ENCODE data around the gene TLL1. TPM values are rescaled to one million over a fixed set of nuclear protein-coding genes. Genes with fewer than 3 reads are reported as not detected.
A peak's percentile ranks its signal among the peaks of the same experiment; 100 is the strongest.

TLL1 gene
- total RNA-seq, 1 donor from 2014 or later, result 39.7 TPM

DNA sequence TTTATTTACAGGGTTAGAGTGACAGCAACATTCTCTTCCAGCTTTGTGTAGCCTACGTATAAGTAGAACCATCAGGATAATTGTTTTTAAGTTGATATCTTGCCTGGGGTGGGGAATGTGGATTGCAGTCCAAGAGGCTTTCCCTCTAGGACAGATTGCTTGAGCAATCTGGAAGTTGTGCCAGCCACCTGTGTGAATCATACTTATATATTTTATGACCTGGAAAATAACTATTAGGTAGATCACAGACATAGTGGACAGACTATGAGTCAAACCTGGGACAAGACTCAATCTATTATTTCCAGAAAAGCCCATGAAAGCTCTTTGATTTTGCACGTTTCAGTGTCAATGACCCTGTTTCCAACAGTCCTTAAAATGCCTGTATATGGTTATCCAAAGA, 98.9 kb downstream of the TLL1 start:
- Mint-ChIP-seq H3K4me3 (ENCODE audit: unreplicated experiment) (no peak overlapping the region), H3K9me3 (ENCODE audit: unreplicated experiment) (peaks cover 3% of the 10 kb centered on the region), H3K27ac (ENCODE audit: unreplicated experiment) (no peak overlapping the region), H3K27me3 (ENCODE audit: unreplicated experiment) (no peaks in the 10 kb centered on the region), H3K4me1 (ENCODE audit: unreplicated experiment) (peaks cover 14% of the 10 kb centered on the region), H3K36me3 (ENCODE audit: unreplicated experiment) (peaks cover 5% of the 10 kb centered on the region)
- DNase-seq (ENCODE audit: extremely low spot score, unreplicated experiment), result no peak
- TF ChIP-seq, protein P1, sequence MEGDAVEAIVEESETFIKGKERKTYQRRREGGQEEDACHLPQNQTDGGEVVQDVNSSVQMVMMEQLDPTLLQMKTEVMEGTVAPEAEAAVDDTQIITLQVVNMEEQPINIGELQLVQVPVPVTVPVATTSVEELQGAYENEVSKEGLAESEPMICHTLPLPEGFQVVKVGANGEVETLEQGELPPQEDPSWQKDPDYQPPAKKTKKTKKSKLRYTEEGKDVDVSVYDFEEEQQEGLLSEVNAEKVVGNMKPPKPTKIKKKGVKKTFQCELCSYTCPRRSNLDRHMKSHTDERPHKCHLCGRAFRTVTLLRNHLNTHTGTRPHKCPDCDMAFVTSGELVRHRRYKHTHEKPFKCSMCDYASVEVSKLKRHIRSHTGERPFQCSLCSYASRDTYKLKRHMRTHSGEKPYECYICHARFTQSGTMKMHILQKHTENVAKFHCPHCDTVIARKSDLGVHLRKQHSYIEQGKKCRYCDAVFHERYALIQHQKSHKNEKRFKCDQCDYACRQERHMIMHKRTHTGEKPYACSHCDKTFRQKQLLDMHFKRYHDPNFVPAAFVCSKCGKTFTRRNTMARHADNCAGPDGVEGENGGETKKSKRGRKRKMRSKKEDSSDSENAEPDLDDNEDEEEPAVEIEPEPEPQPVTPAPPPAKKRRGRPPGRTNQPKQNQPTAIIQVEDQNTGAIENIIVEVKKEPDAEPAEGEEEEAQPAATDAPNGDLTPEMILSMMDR (IDR thresholded peaks at IDR 0.05), result no peak

DNA sequence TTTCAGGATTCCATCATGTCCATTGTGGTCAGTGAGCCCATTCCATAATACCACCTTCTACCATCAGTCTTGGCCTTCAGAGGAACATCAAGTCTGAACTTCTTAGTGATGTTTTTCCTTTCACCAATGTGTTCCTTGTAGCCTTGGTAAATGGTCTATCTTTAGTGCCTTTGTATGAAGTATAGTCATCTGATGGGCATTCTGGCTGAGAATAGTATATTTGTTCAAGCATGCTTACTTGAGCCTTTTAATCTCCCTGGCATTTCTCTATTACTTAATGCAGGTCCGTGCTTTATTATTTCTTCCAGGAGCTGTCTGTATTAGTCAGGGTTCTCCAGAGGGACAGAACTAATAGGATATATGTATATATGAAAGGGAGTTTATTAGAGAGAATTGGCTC, 99.7 kb downstream of the TLL1 start:
- Mint-ChIP-seq H3K36me3 (ENCODE audit: unreplicated experiment) (peaks cover 7% of the 10 kb centered on the region), H3K4me3 (ENCODE audit: unreplicated experiment) (no peak overlapping the region), H3K27me3 (ENCODE audit: unreplicated experiment) (no peaks in the 10 kb centered on the region), H3K4me1 (ENCODE audit: unreplicated experiment) (peaks cover 14% of the 10 kb centered on the region), H3K27ac (ENCODE audit: unreplicated experiment) (no peak overlapping the region), H3K9me3 (ENCODE audit: unreplicated experiment) (peaks cover 4% of the 10 kb centered on the region)
- DNase-seq (ENCODE audit: extremely low spot score, unreplicated experiment), result no peak
- TF ChIP-seq, protein P1 (IDR thresholded peaks at IDR 0.05), result no peak

DNA sequence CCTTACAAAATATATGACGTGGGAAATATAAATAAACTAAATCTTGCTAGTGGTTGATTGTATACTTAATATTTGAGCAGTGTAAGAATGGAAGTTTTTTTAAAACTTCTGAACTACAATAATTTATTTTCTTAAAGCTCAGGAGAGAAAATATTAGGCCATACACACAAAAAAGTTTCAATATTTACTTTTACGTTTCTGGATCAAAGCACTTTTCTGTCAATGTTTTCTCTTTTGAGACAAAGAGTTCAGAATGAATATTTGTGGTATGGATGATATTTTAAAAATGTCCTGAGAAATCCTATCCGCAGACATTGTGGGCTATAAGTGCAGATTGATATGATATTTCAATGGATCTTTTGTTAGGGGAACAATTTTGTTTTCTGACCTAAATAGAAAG, 109.9 kb downstream of the TLL1 start:
- Mint-ChIP-seq H3K36me3 (ENCODE audit: unreplicated experiment) (no peaks in the 10 kb centered on the region), H3K27me3 (ENCODE audit: unreplicated experiment) (no peaks in the 10 kb centered on the region), H3K4me1 (ENCODE audit: unreplicated experiment) (peaks cover 83% of the 10 kb centered on the region), H3K4me3 (ENCODE audit: unreplicated experiment) (peak overlapping the region; percentile 34), H3K9me3 (ENCODE audit: unreplicated experiment) (no peaks in the 10 kb centered on the region), H3K27ac (ENCODE audit: unreplicated experiment) (peak overlapping the region; percentile 93)
- TF ChIP-seq, protein P1 (IDR thresholded peaks at IDR 0.05), result no peak
- no peak for DNase-seq (ENCODE audit: extremely low spot score, unreplicated experiment)

DNA sequence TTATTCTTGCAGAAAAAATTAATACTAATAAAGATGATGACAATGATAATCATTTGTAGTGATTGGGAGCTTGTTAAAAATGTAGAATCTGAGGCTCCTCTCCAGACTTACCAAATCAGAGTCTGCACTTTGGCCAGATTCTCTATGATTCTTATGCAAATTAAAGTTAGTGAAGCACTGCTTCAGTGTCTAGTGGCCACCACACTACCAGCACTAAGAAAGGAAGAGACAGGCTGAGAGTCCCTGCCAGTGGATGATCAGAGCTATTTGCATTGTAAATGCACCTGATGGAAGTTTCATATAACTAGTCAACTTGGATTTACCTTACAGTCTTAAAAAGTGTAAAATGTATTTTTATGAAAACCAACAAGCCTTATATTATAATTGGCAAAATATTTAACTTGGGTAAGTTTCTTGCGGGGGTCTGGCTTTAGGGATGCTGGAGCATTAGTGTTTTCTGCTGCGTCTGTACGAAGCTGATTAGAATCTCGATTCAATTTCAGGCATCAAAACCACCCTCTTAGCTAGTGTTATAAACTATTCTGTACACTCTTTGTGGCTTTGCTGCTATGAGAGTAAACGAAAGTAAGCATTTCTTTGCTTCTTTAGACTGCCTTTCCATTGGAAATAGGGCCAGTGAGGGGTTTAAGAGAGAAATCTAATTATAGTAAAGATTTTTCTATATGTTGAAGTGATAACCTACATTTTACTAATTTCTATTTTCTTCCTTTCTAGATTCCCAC, 114.1 kb downstream of the TLL1 start:
- Mint-ChIP-seq H3K4me1 (ENCODE audit: unreplicated experiment) (peaks cover 89% of the 10 kb centered on the region), H3K4me3 (ENCODE audit: unreplicated experiment) (peak overlapping the region; percentile 30), H3K36me3 (ENCODE audit: unreplicated experiment) (no peaks in the 10 kb centered on the region), H3K9me3 (ENCODE audit: unreplicated experiment) (no peaks in the 10 kb centered on the region), H3K27me3 (ENCODE audit: unreplicated experiment) (no peaks in the 10 kb centered on the region), H3K27ac (ENCODE audit: unreplicated experiment) (peak overlapping the region; percentile 93)
- no peak for DNase-seq (ENCODE audit: extremely low spot score, unreplicated experiment)
- TF ChIP-seq, protein P1 (IDR thresholded peaks at IDR 0.05), result no peak

DNA sequence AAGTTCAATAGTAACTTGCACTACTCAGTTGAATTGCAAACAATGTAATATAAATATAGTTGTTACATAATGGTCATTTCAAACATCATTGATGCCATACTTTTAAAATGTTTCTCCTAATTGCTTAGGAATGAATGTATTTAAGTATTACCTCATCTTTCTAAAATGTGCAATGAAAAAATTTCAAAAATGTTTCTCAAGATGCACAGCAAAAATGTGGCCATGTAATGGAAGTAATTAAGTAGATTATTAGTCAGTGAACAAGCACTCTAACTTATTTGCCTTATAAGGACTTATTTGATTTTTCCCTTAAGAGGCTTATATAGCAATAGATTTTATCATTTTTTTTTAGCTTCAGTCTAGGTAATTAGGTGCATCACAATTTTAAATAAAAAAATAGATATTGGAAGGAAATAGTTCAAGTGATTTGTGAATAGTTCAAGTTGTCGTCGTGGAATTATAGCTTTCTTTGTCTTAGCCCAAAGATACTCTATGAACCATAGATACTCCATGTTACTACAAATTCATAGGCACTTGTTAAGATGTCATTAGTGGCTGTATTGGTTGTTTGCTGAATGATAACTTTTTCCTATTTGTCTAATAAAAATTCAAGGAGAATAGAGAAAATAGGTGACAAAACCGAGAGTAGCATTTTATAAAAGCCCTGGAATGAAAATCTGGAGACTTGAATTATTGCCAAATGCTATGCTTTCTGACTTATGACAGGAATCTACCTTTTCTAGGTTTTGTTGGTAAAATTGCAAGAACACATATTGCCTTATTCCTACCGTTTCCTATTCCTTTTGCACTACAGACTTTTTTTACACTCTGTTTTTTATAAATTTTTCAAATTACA, 118.5 kb downstream of the TLL1 start:
- H3K36me3 Mint-ChIP-seq (ENCODE audit: unreplicated experiment), result peaks cover 11% of the 10 kb centered on the region
- H3K4me1 Mint-ChIP-seq (ENCODE audit: unreplicated experiment), result peaks cover 82% of the 10 kb centered on the region
- H3K4me3 Mint-ChIP-seq (ENCODE audit: unreplicated experiment), result peak overlapping the region; percentile 54
- H3K9me3 Mint-ChIP-seq (ENCODE audit: unreplicated experiment), result no peaks in the 10 kb centered on the region
- H3K27ac Mint-ChIP-seq (ENCODE audit: unreplicated experiment), result peak overlapping the region; percentile 93
- TF ChIP-seq, protein P1 (IDR thresholded peaks at IDR 0.05), result no peak
- no peaks in the 10 kb centered on the region for H3K27me3 Mint-ChIP-seq (ENCODE audit: unreplicated experiment)
- no peak for DNase-seq (ENCODE audit: extremely low spot score, unreplicated experiment)

Data from osteocyte (in vitro differentiated cells).